Transverse colon (tissue), 4 donors: ENCODE measurements around the gene RBM8A. TPM values are rescaled to one million over a fixed set of nuclear protein-coding genes. Genes with fewer than 3 reads are reported as not detected.
"Not testable (repeated sequence)": the region's sequence is repeated elsewhere in the genome, so short reads cannot be mapped to it uniquely, and the experiment has no call there.

Source experiments
- DNase-seq: peaks from one replicate; pipeline ENCODE4 v3.0.0-alpha.2; 2019
- H3K27ac ChIP-seq, 4 donors: fragments of 200-600 bp; sonication (generic); 2 replicates each; pipeline ENCODE4 v1.5.1; 2016 to 2018; ENCODE audit warnings: inconsistent platforms in 4 of 4
- H3K27me3 ChIP-seq: fragments of 200-600 bp; sonication (generic); 2 replicates; pipeline ENCODE4 v1.5.1; 2017; ENCODE audit warnings: inconsistent platforms
- H3K36me3 ChIP-seq, 4 donors: fragments of 200-600 bp; sonication (generic); 2 replicates each; pipeline ENCODE4 v1.5.1; 2017 to 2019; ENCODE audit warnings: inconsistent platforms in 4 of 4
- H3K4me1 ChIP-seq, 4 donors: fragments of 200-600 bp; sonication (generic); 2 replicates each; pipeline ENCODE4 v1.5.1; 2017 to 2020; ENCODE audit warnings: inconsistent platforms in 4 of 4
- H3K4me3 ChIP-seq, 4 donors: fragments of 200-600 bp; sonication (generic); 1 replicate in 1 of 4; 2 replicates in 3 of 4; pipeline versions ENCODE4 v1.5.1 to v1.6.1; 2017 to 2019; ENCODE audit warnings: inconsistent platforms in 4 of 4
- H3K9me3 ChIP-seq, 2 donors: fragments of 200-600 bp; sonication (generic); 2 replicates each; pipeline ENCODE4 v1.5.1; 2017 to 2019; ENCODE audit warnings: inconsistent platforms in 2 of 2
- CTCF ChIP-seq, 5 experiments: fragments of 200-600 bp in 3 of 5; fragments of 450-650 bp in 2 of 5; sonication (generic) in 3 of 5; IDR thresholded peaks; 1 replicate in 2 of 5; 2 replicates in 3 of 5; pipeline ENCODE4 v1.5.1; 2016 to 2017; ENCODE audit warnings: antibody characterized with exemption in 5 of 5, inconsistent platforms in 3 of 5, mild to moderate bottlenecking in 2 of 5, moderate library complexity in 1 of 5
- EP300 ChIP-seq: sonication (generic); formaldehyde crosslinking; IDR thresholded peaks from one replicate; pipeline ENCODE4 v1.6.1; 2017; ENCODE audit warnings: antibody characterized with exemption, low read depth
- POLR2A ChIP-seq: fragments of 450-650 bp; IDR thresholded peaks from one replicate; pipeline ENCODE4 v1.6.1; 2016; ENCODE audit warnings: antibody characterized with exemption, mild to moderate bottlenecking, moderate library complexity
- POLR2AphosphoS5 ChIP-seq, 3 donors: sonication (generic); formaldehyde crosslinking; IDR thresholded peaks; one replicate each; pipeline ENCODE4 v1.6.1; 2016; ENCODE audit warnings: antibody characterized with exemption in 3 of 3
- WGBS, 2 donors: methylation state at CpG; one replicate each; pipeline ENCODE4 v1.1.5; 2018; ENCODE audit warnings: low coverage in 1 of 2; 5-methylcytosine and 5-hydroxymethylcytosine counted together
- in situ Hi-C, 4 donors: fragments of 200-750 bp; cut with MboI; loops; one replicate each; pipeline versions ENCODE4 v1.15.0 to v1.15.1; 2017; ENCODE audit warnings: low sequenced_read_pairs in 3 of 4, low pct_ligation_motif_present in 1 of 4, low pct_unique_long_range_greater_than_20kb in 1 of 4
- intact Hi-C: fragments of 100-400 bp; cut with DNase I; formaldehyde crosslinking; loops from one replicate; pipeline ENCODE4 v1.15.1; 2023; ENCODE audit warnings: low total_unique reads
- total RNA-seq, 4 donors: library from RNA; depleted of rRNA; stranded (reverse); fragments of >200 nt; gene quantifications; one replicate each; pipeline ENCODE4 v1.1.0, GENCODE V29; 2016

The RBM8A gene
- total RNA-seq, 4 donors from 2014 or later = 23.6 to 122 (median 99.1) TPM

- Histone ChIP-seq H3K36me3 (peaks cover 0 to 4% (median 0%) of the 10 kb centered on the region in 4 donors), H3K4me1 (peaks cover 19 to 30% (median 27%) of the 10 kb centered on the region in 4 donors), H3K9me3 (no peaks in the 10 kb centered on the region), H3K4me3 (no peak overlapping the region), H3K27ac (no peak overlapping the region), H3K27me3 (no peaks in the 10 kb centered on the region)
- in situ Hi-C loops = no loop called here
- 75 to 83% methylated on average over 2 of the region's 2 CpGs for WGBS, 2 donors
- no peak for TF ChIP-seq CTCF (IDR thresholded peaks at IDR 0.05)
- no peak for TF ChIP-seq POLR2A
- no peak for TF ChIP-seq POLR2AphosphoS5 (IDR thresholded peaks at IDR 0.05)
- no peak for TF ChIP-seq EP300
- DNase-seq = no peak
- intact Hi-C loops = no loop called here
These were observed 5.0 kb downstream of the RBM8A start for GRCh38 chr1:145922266-145922665.

- H3K4me3 ChIP-seq, H3K27me3 ChIP-seq, H3K36me3 ChIP-seq, H3K9me3 ChIP-seq, in situ Hi-C loops, DNase-seq, H3K27ac ChIP-seq, intact Hi-C loops: not testable (repeated sequence)
- H3K4me1 ChIP-seq = peaks cover 15 to 26% (median 21%) of the 10 kb centered on the region in 4 donors
- 67% methylated on average over 3 of the region's 4 CpGs; no CpG with 5 or more reads in 1 of the 2 donors for WGBS, 2 donors
These were observed 7.0 kb downstream of the RBM8A start for GRCh38 chr1:145920297-145920696.

GRCh38 chr1:145918992-145919939 is 8.0 kb downstream of the RBM8A start:
- Histone ChIP-seq H3K36me3 (peaks cover 0 to 6% (median 2%) of the 10 kb centered on the region in 4 donors), H3K4me3 (peak overlapping the region; percentile 59 to 84 (median 72)), H3K9me3 (no peaks in the 10 kb centered on the region), H3K27me3 (no peaks in the 10 kb centered on the region), H3K4me1 (peaks cover 15 to 26% (median 21%) of the 10 kb centered on the region in 4 donors), H3K27ac (peak overlapping the region; percentile 82 to 91 (median 88))
- intact Hi-C loops (loop anchor here (2.0 kb wide), 1 partner anchor 40 kb away; the partner anchor contains the start of gene LIX1L), in situ Hi-C loops (no loop called here)
- peak; percentile 72 for DNase-seq
- WGBS, 2 donors = 3% methylated on average over 33 of the region's 33 CpGs; no CpG with 5 or more reads in 1 of the 2 donors
- TF ChIP-seq POLR2AphosphoS5 (IDR thresholded peaks at IDR 0.05) (no peak), POLR2A (no peak), CTCF (IDR thresholded peaks at IDR 0.05) (peak in 2 of 5 experiments; percentile 13 to 18), EP300 (no peak)

- no peaks in the 10 kb centered on the region for H3K27me3 ChIP-seq
- H3K4me1 ChIP-seq = peaks cover 15 to 26% (median 21%) of the 10 kb centered on the region in 4 donors
- in situ Hi-C loops = no loop called here
- no peak for TF ChIP-seq EP300
- peak; percentile 74 for TF ChIP-seq POLR2A
- peak in 1 of 5 experiments; percentile 35 for TF ChIP-seq CTCF (IDR thresholded peaks at IDR 0.05)
- peak; percentile 73 to 85 (median 81) for TF ChIP-seq POLR2AphosphoS5 (IDR thresholded peaks at IDR 0.05)
- no peaks in the 10 kb centered on the region for H3K9me3 ChIP-seq
- H3K36me3 ChIP-seq = peaks cover 0 to 6% (median 2%) of the 10 kb centered on the region in 4 donors
- intact Hi-C loops = loop anchor here (2.0 kb wide), 1 partner anchor 40 kb away; the partner anchor contains the start of gene LIX1L
- peak within 1 kb of the TSS; percentile 59 to 84 (median 72) for H3K4me3 ChIP-seq
- peak; percentile 91 for DNase-seq
- 0% methylated on average over 51 of the region's 51 CpGs; no CpG with 5 or more reads in 1 of the 2 donors for WGBS, 2 donors
- peak within 1 kb of the TSS; percentile 82 to 91 (median 88) for H3K27ac ChIP-seq
These were observed 8.9 kb downstream of the RBM8A start, which contains the start of gene PEX11B for GRCh38 chr1:145918144-145918991. TSS of gene PEX11B (minus strand) at chr1:145918717. CDS start at chr1:145918688, 29 bp downstream.
